GM12874 (cell line): ENCODE data around the gene CARD14.

ENCODE experiments used
- TF ChIP-seq, protein P1 (sequence below): IDR thresholded peaks from 2 replicates; pipeline ENCODE4 v1.5.1; 2011; ENCODE audit warnings: low read depth, mild to moderate bottlenecking, control low read depth, low read length, moderate library complexity; ENCODE audit not compliant: insufficient read depth

The CARD14 gene

DNA sequence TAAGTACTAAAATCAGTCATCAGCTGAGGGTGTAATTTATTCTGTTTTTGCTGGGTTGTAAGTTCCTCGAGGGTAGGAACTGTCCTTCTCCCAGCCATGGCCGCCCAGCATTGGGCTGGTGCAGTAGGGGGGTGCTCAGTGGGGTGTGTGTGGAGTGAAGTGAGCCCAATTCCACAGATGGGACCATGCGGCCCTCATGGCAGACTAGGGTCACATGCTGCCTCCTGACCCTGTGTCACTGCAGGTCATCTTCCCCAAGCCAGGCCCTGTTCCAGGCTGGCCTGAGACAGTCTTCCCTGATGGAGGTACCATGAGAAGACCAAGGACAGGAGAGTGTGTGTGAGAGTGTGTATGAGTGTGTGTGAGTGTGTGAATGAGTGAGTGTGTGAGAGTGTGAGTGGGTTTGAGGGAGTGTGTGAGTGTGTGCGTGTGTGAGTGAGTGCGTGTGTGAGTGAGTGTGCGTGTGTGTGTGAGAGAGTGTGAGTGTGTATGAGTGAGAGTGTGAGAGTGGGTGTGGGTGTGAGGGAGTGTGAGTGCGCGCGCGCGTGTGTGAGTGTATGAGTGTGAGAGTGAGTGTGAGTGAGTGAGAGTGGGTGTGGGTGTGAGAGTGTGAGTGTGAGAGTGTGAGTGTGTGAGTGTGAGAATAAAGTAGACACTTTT, 54.1 kb downstream of the CARD14 start:
- TF ChIP-seq, protein P1, sequence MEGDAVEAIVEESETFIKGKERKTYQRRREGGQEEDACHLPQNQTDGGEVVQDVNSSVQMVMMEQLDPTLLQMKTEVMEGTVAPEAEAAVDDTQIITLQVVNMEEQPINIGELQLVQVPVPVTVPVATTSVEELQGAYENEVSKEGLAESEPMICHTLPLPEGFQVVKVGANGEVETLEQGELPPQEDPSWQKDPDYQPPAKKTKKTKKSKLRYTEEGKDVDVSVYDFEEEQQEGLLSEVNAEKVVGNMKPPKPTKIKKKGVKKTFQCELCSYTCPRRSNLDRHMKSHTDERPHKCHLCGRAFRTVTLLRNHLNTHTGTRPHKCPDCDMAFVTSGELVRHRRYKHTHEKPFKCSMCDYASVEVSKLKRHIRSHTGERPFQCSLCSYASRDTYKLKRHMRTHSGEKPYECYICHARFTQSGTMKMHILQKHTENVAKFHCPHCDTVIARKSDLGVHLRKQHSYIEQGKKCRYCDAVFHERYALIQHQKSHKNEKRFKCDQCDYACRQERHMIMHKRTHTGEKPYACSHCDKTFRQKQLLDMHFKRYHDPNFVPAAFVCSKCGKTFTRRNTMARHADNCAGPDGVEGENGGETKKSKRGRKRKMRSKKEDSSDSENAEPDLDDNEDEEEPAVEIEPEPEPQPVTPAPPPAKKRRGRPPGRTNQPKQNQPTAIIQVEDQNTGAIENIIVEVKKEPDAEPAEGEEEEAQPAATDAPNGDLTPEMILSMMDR, result no peak

DNA sequence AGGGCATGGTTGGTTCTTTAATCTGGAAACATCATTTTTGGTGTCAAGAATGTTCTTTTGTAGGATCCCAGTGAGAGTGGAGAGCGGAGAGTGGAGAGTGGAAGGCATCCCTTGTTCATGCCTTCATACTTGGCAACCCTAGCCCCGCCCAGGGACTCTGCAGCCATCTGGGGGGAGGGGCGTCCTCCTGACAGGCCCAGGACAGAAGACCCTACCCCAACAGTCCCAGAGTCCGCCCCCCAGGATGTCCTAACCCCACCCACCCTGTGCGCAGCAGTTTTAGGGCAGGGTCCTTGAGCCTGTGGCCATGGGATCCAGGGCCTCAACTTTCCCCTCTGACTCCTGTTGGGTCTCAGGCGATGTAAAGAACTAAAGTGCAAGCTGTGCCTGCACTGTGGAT, 54.9 kb downstream of the CARD14 start:
- TF ChIP-seq, protein P1, result no peak

DNA sequence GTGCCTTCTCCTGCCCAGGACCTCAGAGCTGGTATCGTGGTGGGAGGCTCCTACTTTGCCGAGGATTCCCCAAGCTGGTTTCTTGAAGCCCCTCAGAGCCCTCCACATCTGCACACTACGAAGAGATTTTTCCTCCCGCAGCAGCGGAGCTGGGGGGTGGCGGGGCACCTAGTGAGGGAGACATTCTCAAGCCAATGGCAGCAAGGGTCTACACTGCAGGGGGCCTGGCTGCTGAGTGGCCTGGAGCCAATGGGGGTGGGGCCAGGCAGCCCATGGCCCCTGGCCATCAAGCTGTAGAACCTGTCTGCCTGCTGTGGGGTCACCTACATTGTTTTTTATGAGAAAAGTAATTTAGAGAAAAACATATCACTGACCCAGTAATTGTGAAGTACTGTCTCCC, 55.4 kb downstream of the CARD14 start:
- TF ChIP-seq, protein P1, result no peak

DNA sequence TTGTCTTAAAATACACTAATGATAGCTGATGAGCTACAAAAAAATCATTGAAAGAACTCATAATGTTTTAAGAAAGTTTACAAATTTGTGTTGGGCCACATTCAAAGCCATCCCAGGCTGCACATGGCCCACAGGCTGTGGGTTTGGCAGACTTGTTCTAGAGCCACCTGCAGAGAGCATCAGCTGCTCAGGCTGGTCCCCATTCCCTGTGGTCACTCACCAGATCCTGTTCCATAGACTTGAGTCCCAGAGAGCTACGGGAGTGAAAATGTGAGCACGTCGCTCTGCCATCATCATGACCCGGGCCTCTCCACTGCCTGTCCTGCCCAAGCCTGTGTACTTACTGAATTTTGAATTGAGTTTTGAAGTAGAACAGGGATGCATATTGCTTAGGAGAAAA, 57.3 kb downstream of the CARD14 start:
- TF ChIP-seq, protein P1, result no peak

DNA sequence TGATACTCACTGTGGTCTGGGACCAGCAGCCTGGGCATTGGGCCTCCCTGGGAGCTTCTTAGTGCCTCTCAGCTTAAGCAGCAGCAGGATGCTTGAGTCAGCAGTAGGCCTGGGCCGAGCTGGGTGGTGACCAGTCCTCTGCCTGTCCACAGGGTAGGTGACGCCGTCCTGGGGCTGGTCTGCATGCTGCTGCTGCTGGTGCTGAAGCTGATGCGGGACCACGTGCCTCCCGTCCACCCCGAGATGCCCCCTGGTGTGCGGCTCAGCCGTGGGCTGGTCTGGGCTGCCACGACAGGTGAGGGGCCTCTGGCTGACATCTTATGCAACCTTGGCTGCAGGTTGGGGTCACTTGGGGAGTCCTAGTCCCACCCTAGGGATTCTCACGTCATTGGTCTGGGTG, 57.8 kb downstream of the CARD14 start:
- TF ChIP-seq, protein P1, result no peak

DNA sequence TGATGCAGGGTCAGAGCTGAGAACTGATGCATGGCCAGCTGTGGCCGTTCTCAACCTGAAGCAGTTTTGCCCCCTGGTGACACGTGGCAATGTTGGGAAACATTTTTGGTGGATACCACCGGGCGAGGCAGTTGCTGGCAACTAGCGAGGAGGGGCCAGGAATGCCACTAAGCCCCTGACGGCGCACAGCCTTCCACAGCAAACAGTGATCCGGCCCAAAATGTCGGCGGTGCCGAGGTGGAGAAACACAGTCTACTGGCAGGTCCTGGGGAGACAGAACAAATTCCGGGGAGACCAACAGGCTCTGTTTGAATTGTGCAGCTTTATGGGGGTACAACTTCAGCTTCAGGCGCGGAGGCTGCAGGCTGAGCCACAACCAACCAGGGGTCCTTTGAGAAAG, 58.6 kb downstream of the CARD14 start:
- TF ChIP-seq, protein P1, result no peak

DNA sequence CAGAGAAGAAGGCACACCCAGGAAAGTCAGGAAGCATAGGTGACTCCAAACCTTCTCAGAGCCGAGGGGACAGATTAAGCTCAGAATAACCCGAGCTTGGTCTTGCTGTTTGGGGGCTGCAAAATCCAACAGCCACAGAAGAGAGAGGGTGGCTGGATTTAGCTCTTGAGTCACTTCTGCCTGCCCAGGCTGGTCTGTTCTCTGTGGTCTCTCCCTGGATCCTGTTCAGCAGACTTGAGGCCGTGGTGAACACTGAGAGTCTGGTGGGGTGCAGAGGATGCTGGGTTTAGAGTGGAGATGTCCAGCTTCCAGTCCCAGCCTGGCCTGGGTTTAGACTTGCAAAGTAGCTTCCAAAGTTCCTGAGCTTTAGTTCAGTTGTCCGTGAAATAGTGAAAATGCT, 59.2 kb downstream of the CARD14 start:
- TF ChIP-seq, protein P1, result no peak
